Vagina (tissue), 2 donors: ENCODE results near the gene DDX51. TPM values are rescaled to one million over a fixed set of nuclear protein-coding genes. Genes with fewer than 3 reads are reported as not detected.
A peak's percentile ranks its signal among the peaks of the same experiment; 100 is the strongest.

Experiments used
- DNase-seq, 2 donors: peaks; one replicate each; pipeline ENCODE4 v3.0.0-alpha.2; 2017; ENCODE audit errors: extremely low spot score in 2 of 2
- H3K27ac ChIP-seq: fragments of 200-600 bp; sonication (generic); one replicate; pipeline ENCODE4 v1.5.1; 2019
- H3K27me3 ChIP-seq: fragments of 200-600 bp; sonication (generic); one replicate; pipeline ENCODE4 v1.5.1; 2019
- H3K36me3 ChIP-seq, 2 donors: fragments of 200-600 bp; sonication (generic); one replicate each; pipeline ENCODE4 v1.5.1; 2017 to 2019
- H3K4me1 ChIP-seq: fragments of 200-600 bp; sonication (generic); one replicate; pipeline ENCODE4 v1.5.1; 2019
- H3K4me3 ChIP-seq, 2 donors: fragments of 200-600 bp; sonication (generic); 1 replicate in 1 of 2; 2 replicates in 1 of 2; pipeline ENCODE4 v1.5.1; 2016 to 2019
- H3K9me3 ChIP-seq: fragments of 200-600 bp; sonication (generic); one replicate; pipeline ENCODE4 v1.5.1; 2019
- CTCF ChIP-seq, 3 experiments: fragments of 450-650 bp in 2 of 3; fragments of 200-600 bp in 1 of 3; sonication (generic) in 1 of 3; IDR thresholded peaks; one replicate each; pipeline ENCODE4 v1.5.1; 2017 to 2019; ENCODE audit warnings: antibody characterized with exemption in 3 of 3, mild to moderate bottlenecking in 2 of 3, moderate library complexity in 2 of 3
- POLR2A ChIP-seq, 2 donors: fragments of 450-650 bp; IDR thresholded peaks; one replicate each; pipeline ENCODE4 v1.6.1; 2017; ENCODE audit warnings: antibody characterized with exemption in 2 of 2, mild to moderate bottlenecking in 2 of 2, moderate library complexity in 2 of 2
- POLR2AphosphoS5 ChIP-seq, 2 donors: sonication (generic); formaldehyde crosslinking; IDR thresholded peaks; one replicate each; pipeline ENCODE4 v1.9.0; 2017; ENCODE audit warnings: antibody characterized with exemption in 2 of 2, mild to moderate bottlenecking in 2 of 2, low read depth in 1 of 2; ENCODE audit not compliant: insufficient read depth in 1 of 2
- intact Hi-C: fragments of 100-400 bp; cut with DNase I; formaldehyde crosslinking; loops from one replicate; pipeline ENCODE4 v1.15.1; 2023
- total RNA-seq: library from RNA; depleted of rRNA; stranded (reverse); fragments of >200 nt; gene quantifications from one replicate; pipeline ENCODE4 v1.2.3, GENCODE V29; 2016

DDX51 gene
- total RNA-seq, 1 donor from 2014 or later: 11.3 TPM

DNA sequence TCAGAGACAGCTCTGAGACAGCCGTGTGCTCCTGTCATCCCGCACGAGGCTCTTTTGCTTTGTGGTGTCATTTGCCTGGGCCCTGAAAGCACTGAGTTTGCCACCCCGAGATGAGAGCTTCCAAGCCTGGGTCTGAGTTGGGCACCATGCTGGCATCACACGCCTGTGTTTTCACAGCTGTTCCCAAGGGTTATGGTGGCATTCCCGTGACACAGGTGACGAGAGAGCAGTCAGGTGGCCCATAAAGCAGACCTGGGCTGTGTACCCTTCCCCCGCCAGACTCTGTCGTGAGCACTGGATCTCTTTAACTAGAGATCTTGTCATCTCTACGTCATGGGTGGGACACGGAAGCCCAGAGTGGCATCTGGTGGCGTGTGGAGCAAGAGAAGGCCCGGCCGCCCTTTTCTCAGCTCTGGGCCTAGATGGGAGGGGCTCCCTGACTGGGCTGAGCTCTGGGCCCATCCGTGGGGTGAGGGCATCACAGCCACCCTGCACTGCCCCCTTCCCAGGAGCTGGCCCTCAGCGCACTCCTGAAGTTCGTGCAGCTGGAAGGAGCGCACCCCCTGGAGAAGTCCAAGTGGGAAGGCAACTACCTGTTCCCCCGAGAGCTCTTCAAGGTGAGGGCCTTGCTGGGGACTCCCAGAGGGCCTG lies 2.8 kb upstream of the DDX51 start:
- Histone ChIP-seq H3K36me3 (peaks cover 0 to 18% of the 10 kb centered on the region in 2 donors), H3K4me1 (peaks cover 30% of the 10 kb centered on the region), H3K27me3 (no peaks in the 10 kb centered on the region), H3K9me3 (no peaks in the 10 kb centered on the region), H3K4me3 (no peak overlapping the region), H3K27ac (no peak overlapping the region)
- no peak for DNase-seq
- TF ChIP-seq POLR2A (IDR thresholded peaks at IDR 0.05) (no peak), CTCF (IDR thresholded peaks at IDR 0.05) (no peak), POLR2AphosphoS5 (IDR thresholded peaks at IDR 0.05; ENCODE audit: insufficient read depth in 1 of 2, low read depth in 1 of 2) (no peak)
- intact Hi-C loops: no loop called here

DNA sequence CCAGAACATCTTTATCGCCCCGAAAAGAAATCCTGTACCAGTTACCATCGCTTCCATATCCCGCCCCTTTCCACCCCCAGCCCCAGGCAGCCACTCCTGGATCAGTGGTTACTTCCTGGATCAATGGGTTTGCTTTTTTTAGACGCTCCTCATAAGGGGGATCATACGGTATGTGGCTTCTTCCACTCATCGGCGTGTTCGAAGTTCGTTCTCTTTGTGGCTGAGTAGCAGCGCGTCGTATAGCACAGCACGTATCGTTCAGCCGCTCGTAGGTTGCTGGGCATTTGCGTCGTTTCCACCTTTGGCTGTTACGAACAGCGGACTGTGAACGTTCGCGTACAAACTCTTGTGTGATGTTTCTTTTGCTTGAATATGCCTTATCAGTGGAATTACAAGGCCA lies 2.0 kb upstream of the DDX51 start:
- no peak overlapping the region for H3K27ac ChIP-seq
- no peak for DNase-seq
- H3K4me3 ChIP-seq: no peak overlapping the region
- peaks cover 31% of the 10 kb centered on the region for H3K4me1 ChIP-seq
- TF ChIP-seq CTCF (IDR thresholded peaks at IDR 0.05): no peak
- no peak for TF ChIP-seq POLR2A (IDR thresholded peaks at IDR 0.05)
- TF ChIP-seq POLR2AphosphoS5 (IDR thresholded peaks at IDR 0.05; ENCODE audit: insufficient read depth in 1 of 2, low read depth in 1 of 2): no peak
- peaks cover 0 to 18% of the 10 kb centered on the region in 2 donors for H3K36me3 ChIP-seq
- H3K27me3 ChIP-seq: no peaks in the 10 kb centered on the region
- intact Hi-C loops: no loop called here
- H3K9me3 ChIP-seq: no peaks in the 10 kb centered on the region

DNA sequence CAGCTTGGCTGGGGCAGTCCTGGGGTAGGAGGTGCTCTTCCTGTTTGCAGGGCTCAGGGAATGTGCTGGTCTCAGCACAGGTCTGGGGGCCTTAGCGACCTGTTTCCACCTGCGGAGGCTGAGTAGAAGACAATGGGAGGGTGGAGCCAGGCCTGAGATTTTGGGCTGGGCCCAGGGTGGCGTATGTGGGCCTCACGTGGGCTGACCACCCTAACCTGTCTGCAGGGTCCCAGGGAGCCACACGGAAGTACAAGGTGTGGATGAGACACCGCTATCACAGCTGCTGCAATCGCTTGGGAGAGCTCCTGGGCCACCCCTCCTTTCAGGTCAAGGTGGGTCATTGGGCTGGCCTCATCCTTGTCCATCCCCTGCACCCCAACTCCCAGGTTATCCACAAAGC lies 1.2 kb upstream of the DDX51 start:
- no peak for DNase-seq
- peak overlapping the region; percentile 82 for H3K27ac ChIP-seq
- H3K36me3 ChIP-seq: peaks cover 0 to 21% of the 10 kb centered on the region in 2 donors
- H3K4me1 ChIP-seq: peaks cover 31% of the 10 kb centered on the region
- H3K27me3 ChIP-seq: no peaks in the 10 kb centered on the region
- no peak for TF ChIP-seq CTCF (IDR thresholded peaks at IDR 0.05)
- no peak for TF ChIP-seq POLR2A (IDR thresholded peaks at IDR 0.05)
- TF ChIP-seq POLR2AphosphoS5 (IDR thresholded peaks at IDR 0.05; ENCODE audit: insufficient read depth in 1 of 2, low read depth in 1 of 2): no peak
- H3K4me3 ChIP-seq: peak overlapping the region; percentile 81 to 87
- H3K9me3 ChIP-seq: no peaks in the 10 kb centered on the region
- intact Hi-C loops: no loop called here

DNA sequence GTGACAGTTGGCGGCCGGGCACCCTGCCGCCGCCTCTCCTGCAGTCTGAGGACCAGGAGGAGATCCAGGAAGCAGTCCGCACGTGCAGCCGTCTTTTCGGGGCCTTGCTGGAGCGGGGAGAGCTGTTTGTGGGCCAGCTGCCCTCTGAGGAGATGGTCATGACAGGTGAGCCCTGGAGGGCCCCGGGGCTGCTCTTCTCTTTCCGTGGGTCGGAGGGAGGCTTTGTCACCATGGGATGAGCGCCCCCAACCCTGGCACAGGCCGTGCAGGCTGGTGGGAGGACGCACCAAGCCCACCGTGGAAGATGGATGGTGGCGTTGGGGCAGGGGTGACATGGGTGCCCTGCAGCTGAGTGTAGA lies 670 bp upstream of the DDX51 start:
- peaks cover 0 to 26% of the 10 kb centered on the region in 2 donors for H3K36me3 ChIP-seq
- TF ChIP-seq CTCF (IDR thresholded peaks at IDR 0.05) (no peak), POLR2A (IDR thresholded peaks at IDR 0.05) (no peak), POLR2AphosphoS5 (IDR thresholded peaks at IDR 0.05; ENCODE audit: insufficient read depth in 1 of 2, low read depth in 1 of 2) (no peak)
- H3K9me3 ChIP-seq: no peaks in the 10 kb centered on the region
- peaks cover 31% of the 10 kb centered on the region for H3K4me1 ChIP-seq
- H3K4me3 ChIP-seq: peak overlapping the region; percentile 81 to 87
- peak overlapping the region; percentile 82 for H3K27ac ChIP-seq
- no peak for DNase-seq
- H3K27me3 ChIP-seq: no peaks in the 10 kb centered on the region
- intact Hi-C loops: no loop called here

GRCh38 chr12:132143336-132144071 lies 615 bp downstream of the DDX51 start:
- peak overlapping the region; percentile 39 for H3K27ac ChIP-seq
- DNase-seq: no peak
- peak overlapping the region; percentile 81 to 87 for H3K4me3 ChIP-seq
- peaks cover 31% of the 10 kb centered on the region for H3K4me1 ChIP-seq
- H3K9me3 ChIP-seq: no peaks in the 10 kb centered on the region
- H3K36me3 ChIP-seq: peaks cover 0 to 39% of the 10 kb centered on the region in 2 donors
- no peaks in the 10 kb centered on the region for H3K27me3 ChIP-seq
- intact Hi-C loops: no loop called here
- TF ChIP-seq CTCF (IDR thresholded peaks at IDR 0.05): no peak
- no peak for TF ChIP-seq POLR2AphosphoS5 (IDR thresholded peaks at IDR 0.05; ENCODE audit: insufficient read depth in 1 of 2, low read depth in 1 of 2)
- TF ChIP-seq POLR2A (IDR thresholded peaks at IDR 0.05): no peak
